Astrocyte (in vitro differentiated cells and primary cell): ENCODE measurements around the gene FAM237B.

Experiments used
- EZH2 ChIP-seq: IDR thresholded peaks from 2 replicates; pipeline ENCODE4 v1.6.1; 2012; ENCODE audit warnings: mild to moderate bottlenecking, low read length, inconsistent platforms; ENCODE audit not compliant: insufficient read depth
- TF ChIP-seq, protein P1 (sequence below): IDR thresholded peaks from 2 replicates; pipeline ENCODE4 v1.5.1; 2011; ENCODE audit warnings: low read depth, mild to moderate bottlenecking, inconsistent platforms, low read length, moderate library complexity; ENCODE audit not compliant: insufficient read depth

DNA sequence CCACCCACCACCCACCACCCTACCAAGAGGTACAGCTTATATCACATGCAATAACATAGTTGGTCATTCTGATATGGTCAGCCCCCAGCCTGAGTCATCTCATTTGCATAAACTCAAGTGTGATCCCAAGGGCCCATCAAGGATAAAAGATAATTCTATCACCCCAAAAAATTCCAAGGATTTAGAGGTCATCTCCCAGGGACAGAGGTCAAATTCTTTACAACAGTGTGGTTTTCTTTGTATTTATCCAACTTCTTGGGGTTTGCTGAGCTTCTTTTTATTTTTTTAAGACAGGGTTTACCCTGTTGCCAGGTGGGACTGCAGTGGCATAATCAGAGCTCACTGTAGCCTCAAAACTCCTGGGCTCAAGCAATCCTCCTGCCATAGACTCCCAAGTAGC, 16.0 kb upstream of the FAM237B start:
- TF ChIP-seq, protein P1, sequence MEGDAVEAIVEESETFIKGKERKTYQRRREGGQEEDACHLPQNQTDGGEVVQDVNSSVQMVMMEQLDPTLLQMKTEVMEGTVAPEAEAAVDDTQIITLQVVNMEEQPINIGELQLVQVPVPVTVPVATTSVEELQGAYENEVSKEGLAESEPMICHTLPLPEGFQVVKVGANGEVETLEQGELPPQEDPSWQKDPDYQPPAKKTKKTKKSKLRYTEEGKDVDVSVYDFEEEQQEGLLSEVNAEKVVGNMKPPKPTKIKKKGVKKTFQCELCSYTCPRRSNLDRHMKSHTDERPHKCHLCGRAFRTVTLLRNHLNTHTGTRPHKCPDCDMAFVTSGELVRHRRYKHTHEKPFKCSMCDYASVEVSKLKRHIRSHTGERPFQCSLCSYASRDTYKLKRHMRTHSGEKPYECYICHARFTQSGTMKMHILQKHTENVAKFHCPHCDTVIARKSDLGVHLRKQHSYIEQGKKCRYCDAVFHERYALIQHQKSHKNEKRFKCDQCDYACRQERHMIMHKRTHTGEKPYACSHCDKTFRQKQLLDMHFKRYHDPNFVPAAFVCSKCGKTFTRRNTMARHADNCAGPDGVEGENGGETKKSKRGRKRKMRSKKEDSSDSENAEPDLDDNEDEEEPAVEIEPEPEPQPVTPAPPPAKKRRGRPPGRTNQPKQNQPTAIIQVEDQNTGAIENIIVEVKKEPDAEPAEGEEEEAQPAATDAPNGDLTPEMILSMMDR = no peak
- no peak for TF ChIP-seq EZH2
